GM18909 (cell line): Measurements from ENCODE around the gene CYGB.
"Not testable (repeated sequence)": the region's sequence is repeated elsewhere in the genome, so short reads cannot be mapped to it uniquely, and the experiment has no call there.

ENCODE experiments used
- ATAC-seq: cut with Tn5 transposase; IDR thresholded peaks from one replicate; pipeline ENCODE4 v1.9.1; 2021; ENCODE audit warnings: mild to moderate bottlenecking; ENCODE audit not compliant: unreplicated experiment, poor library complexity

Gene CYGB

GRCh38 chr17:76527430-76528111 is 9.9 kb downstream of the CYGB start:
- peak; percentile 54 for ATAC-seq

GRCh38 chr17:76527016-76527415 is 10.5 kb downstream of the CYGB start:
- not testable (repeated sequence) for ATAC-seq

DNA sequence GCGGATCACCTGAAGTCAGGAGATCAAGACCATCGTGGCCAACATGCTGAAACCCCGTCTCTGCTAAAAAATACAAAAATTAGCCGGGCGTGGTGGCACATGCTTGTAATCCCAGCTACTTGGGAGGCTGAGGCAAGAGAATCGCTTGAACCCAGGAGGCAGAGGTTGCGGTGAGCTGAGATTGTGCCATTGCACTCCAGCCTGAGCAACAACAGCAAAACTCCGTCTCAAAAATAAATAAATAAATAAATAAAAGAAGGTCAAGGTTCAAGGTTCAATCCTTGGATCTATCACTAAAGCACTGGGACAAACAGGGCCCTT is 12.0 kb downstream of the CYGB start:
- not testable (repeated sequence) for ATAC-seq

DNA sequence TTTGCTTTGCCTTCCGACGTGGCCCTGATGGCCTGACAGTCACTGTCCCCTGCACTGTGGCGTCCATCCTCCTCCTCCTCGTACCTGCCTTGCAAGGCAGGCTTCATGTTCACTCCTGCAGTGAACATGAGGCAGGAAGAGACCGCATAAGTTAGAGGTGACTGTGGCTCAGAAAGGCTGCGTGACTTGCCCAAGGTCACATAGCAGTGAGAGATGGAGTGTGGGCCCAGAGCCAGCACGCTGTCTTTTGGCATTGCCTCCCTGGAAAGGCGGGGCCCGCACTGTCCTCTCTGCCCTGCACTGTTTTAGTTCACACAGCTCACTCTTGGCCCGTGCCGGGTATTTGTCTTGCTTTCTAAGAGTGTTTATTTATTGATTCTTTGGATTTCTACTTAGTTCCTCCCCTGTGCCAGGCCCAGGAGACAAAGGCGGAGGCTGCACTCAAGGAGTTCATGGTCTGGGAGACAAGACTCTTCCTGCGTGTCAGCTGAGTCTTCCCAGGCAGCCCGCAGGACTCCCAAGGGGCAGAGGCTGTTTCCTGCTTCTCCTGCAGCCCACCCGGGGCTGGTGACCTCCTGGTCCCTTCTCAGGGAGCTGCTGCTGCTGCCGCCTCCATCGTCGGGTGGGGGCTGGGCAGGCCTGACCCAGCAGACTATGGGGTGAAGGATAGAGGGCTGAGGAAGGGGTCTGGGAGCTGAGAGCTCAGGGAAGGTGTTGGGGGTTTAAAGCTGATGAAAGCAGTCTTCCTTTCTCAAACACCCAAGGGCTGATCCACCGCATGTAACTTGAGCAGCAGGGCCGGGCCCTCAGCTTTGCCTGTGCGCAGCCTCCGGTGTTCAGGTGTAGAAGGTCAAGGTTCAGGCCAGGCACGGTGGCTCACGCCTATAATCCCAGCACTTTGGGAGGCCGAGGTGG is 12.7 kb downstream of the CYGB start:
- ATAC-seq, result no peak

DNA sequence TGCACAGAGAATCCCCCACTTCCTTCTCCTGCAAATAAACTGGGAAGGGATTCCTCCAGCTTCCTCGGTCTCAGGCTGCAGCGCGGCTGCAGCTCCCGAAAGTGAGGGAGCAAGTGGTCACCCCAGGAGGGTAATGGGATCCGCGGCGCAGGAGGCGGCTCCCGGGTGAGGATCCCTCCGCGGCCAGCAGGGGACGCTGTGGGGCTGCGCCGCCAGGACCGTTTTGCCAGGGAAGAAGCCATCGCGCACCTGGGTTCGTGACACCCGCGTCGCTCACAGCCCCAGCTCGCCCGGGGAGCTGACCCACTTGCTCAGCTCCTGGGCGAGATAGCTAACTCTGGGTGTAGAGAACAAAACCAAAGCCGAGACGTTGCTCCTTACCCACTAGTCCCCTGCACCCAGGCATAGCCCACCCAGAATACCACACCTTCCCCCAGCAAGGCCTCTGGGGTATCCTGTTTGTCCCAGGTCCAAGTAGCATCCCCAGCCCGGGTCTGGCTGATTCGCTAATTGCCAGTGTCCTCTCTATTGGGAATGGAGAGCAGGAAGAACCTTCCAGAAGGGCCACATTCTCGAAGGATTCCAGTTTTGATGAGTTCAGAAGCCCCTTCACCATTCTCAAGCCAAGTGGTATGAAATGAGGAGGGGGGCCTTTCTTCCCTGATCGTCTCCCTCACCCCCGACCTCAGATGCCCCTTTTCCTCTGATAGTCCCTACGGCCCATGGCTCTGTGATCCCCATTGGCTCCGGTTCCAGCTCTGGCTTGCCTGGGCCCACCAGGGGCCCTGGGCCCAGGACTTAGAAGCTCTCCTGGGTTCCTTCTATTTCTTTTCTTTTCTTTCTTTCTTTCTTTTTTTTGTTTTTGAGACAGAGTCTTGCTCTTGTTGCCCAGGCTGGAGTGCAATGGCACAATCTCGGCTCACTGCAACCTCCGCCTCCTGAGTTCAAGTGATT is 14.1 kb downstream of the CYGB start:
- peak; percentile 54 for ATAC-seq

GRCh38 chr17:76521683-76522082 is 15.8 kb downstream of the CYGB start:
- ATAC-seq, result not testable (repeated sequence)

DNA sequence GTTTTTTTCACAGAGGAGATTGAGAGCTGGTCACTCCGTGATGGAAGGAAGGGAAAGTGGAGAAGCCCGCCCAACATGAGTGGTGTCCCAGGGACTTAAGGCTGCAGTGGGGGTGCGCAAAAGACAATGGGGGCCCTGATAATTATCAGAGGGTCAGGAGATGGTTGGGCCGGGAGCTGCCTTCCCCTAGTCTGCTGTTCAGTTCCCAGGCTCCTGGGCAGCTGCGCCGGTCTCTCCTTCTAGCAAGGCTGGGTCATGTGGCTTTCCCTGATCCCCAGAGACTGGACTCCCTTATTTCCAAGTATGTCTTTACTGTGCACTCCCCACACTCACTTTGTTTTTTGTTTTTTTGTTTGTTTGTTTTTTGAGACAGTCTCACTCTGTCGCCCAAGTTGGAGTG is 16.2 kb downstream of the CYGB start:
- ATAC-seq, result no peak

GRCh38 chr17:76519048-76519966 is 18.2 kb downstream of the CYGB start:
- no peak for ATAC-seq

GRCh38 chr17:76517638-76518038 is 19.9 kb downstream of the CYGB start:
- no peak for ATAC-seq

- peak; percentile 43 for ATAC-seq
Observed at GRCh38 chr17:76515274-76515949, 22.1 kb downstream of the CYGB start.

DNA sequence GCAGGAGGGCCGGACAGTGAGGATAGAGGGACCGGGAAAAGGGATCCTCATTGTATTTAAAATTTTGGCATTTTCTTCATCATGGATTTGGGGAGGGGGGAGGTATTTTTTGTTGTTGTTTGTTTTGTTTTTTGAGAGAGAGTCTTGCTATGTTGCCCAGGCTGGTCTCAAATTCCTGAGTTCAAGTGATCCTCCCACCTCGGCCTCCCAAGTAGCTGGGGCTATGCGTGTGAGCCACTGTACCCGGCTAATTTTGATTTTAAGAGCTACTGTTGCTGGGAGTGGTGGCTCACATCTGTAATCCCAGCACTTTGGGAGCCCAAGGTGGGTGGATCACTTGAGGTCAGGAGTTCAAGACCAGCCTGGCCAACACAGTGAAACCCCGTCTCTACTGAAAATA is 23.2 kb downstream of the CYGB start:
- ATAC-seq, result not testable (repeated sequence)

GRCh38 chr17:76513306-76513692 is 24.2 kb downstream of the CYGB start:
- ATAC-seq, result no peak

GRCh38 chr17:76512366-76513305 is 24.9 kb downstream of the CYGB start:
- no peak for ATAC-seq

DNA sequence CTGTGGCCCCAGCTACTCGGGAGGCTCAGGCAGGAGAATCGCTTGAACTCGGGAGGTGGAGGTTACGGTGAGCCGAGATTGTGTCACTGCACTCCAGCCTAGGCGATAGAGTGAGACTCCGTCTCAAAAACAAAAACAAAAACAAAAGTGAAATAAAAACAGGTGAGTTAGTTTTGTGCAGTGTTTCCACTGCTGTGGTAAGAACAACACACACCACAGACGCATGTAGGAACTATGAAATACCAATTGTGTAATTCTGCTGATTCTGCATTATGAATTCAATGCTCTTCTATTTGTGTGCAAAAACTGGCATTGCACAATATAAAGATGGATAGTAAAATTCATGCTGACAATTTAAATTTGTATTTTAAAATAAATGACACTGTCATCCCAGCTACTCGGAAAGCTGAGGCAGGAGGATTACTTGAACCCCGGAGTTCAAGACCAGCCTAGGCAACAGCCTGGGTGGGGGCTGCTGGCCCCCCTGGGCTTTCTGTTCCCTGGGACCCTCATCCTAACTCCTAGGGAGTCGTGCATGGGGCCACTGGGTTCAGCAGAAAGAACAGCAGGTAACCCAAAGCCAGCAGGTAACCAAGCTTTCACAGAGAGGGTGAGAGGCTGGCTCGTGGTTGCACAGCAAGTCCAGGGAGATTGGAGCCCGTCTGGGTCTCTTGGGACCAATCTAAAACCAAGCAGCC is 25.7 kb downstream of the CYGB start:
- no peak for ATAC-seq

DNA sequence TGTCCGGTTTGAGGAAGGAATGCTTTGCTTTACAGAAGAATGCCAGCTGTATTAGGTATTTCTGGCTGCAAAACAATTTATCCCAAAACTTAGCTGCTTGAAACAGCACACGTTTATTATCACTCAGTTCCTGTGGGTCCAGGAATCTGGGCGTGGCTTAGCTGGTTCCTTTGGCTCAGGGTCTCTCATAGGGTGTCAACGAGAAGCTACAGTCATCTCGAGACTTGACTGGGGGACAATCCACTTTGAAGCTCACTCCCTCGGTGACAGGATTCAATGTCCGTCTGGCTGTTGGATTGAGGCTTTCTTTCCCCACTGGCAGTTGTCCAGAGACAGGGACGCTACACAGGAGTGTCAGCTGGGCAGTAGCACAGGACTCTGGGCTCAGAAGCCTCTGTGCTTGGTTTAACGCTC is 26.7 kb downstream of the CYGB start:
- ATAC-seq, result no peak

GRCh38 chr17:76508472-76509063 is 28.9 kb downstream of the CYGB start:
- not testable (repeated sequence) for ATAC-seq
